ENCODE measurements around the gene NRG2. TPM values are rescaled to one million over a fixed set of nuclear protein-coding genes. Genes with fewer than 3 reads are reported as not detected.

NRG2 gene
- polyA plus RNA-seq, 1 of the 3 experiments (the other 2 are of a cell fraction): 3.7 TPM

- no peaks in the 10 kb centered on the region for H4K20me1 ChIP-seq (ENCODE audit: insufficient read depth)
- DNase-seq: peak; percentile 87
- no peak overlapping the region for H3K4me2 ChIP-seq
- H3K79me2 ChIP-seq (ENCODE audit: insufficient read depth): no peaks in the 10 kb centered on the region
- H3K36me3 ChIP-seq (replicated peaks in 1 of 2; ENCODE audit: control insufficient read depth in 1 of 2, insufficient read depth in 2 of 2, low read length in 1 of 2): no peaks in the 10 kb centered on the region
- H2AFZ ChIP-seq (ENCODE audit: low read depth): no peak overlapping the region
- ChIA-PET CTCF (interaction anchor here (0.6 to 9.6 kb wide), 19 partner anchors 9 to 221 kb away, joined by 3 to 79 read pairs (median 4); no protein-coding TSS in a partner anchor), POLR2A (interaction anchor here (0.6 to 1.4 kb wide), 4 partner anchors 9 to 46 kb away, joined by 3 to 4 read pairs (median 4); no protein-coding TSS in a partner anchor)
- no peaks in the 10 kb centered on the region for H3K9me2 ChIP-seq
- no peaks in the 10 kb centered on the region for H3F3A ChIP-seq (replicated peaks; ENCODE audit: insufficient read depth)
- no peak overlapping the region; a peak in 1 of 4 replicates for H3K4me3 ChIP-seq (ENCODE audit: low read depth in 2 of 2, low read length in 1 of 2)
- TF ChIP-seq ELF1 (IDR thresholded peaks at IDR 0.05) (no peak), FOXJ3 (CRISPR knock-in tag; IDR thresholded peaks at IDR 0.05) (peak; percentile 93), REST (IDR thresholded peaks at IDR 0.05; ENCODE audit: low read depth, low read length) (no peak), EP300 (IDR thresholded peaks at IDR 0.05; ENCODE audit: borderline replicate concordance in 1 of 2, low read depth in 1 of 2, low read length in 1 of 2) (peak in 1 of 2 experiments; percentile 96; a peak in 2 of 4 replicates), GATA2 (CRISPR knock-in tag; IDR thresholded peaks at IDR 0.05) (peak; percentile 75), RAD21 (IDR thresholded peaks at IDR 0.05; ENCODE audit: low read length) (peak; percentile 54), SMC3 (IDR thresholded peaks at IDR 0.05; ENCODE audit: low read depth, low read length) (peak; percentile 34; the same call in 1 of the 2 replicates), FOSL2 (IDR thresholded peaks at IDR 0.05; ENCODE audit: borderline replicate concordance, low read depth) (no peak), TCF12 (IDR thresholded peaks at IDR 0.05) (peak; percentile 75), PBX3 (IDR thresholded peaks at IDR 0.05) (peak; percentile 64; the same call in 1 of the 2 replicates), NFIC (IDR thresholded peaks at IDR 0.05; ENCODE audit: borderline replicate concordance) (0 out of 2 replicates have a peak, but pooled peaks have one; percentile 19), MXI1 (IDR thresholded peaks at IDR 0.05; ENCODE audit: low read depth, low read length) (peak; percentile 84; the same call in 1 of the 2 replicates), RCOR1 (IDR thresholded peaks at IDR 0.05; ENCODE audit: low read length) (peak; percentile 77), POLR2AphosphoS5 (IDR thresholded peaks at IDR 0.05; ENCODE audit: low read depth, low read length) (0 out of 2 replicates have a peak, but pooled peaks have one; percentile 26), CHD2 (IDR thresholded peaks at IDR 0.05; ENCODE audit: low read length, partially characterized antibody) (peak; percentile 55), NRF1 (IDR thresholded peaks at IDR 0.05; ENCODE audit: low read depth, low read length) (no peak)
- no peak overlapping the region for H3K9ac ChIP-seq
- H3K4me1 ChIP-seq (ENCODE audit: control insufficient read depth in 1 of 2, insufficient read depth in 2 of 2, low read depth in 1 of 2, low read length in 1 of 2): peaks cover 0 to 71% of the 10 kb centered on the region in 2 experiments; a peak in 2 of 4 replicates
- no peaks in the 10 kb centered on the region for H3K27me3 ChIP-seq (ENCODE audit: insufficient read depth)
- 29% methylated on average over 6 of the region's 9 CpGs for WGBS (ENCODE audit: low lambda C conversion rate)
- peak overlapping the region in 1 of 2 experiments; percentile 97; a peak in 2 of 4 replicates for H3K27ac ChIP-seq (ENCODE audit: low read depth in 2 of 2, low read length in 1 of 2)
- no peaks in the 10 kb centered on the region for H3K9me3 ChIP-seq
Observed at GRCh38 chr5:139893873-139894272, 149.2 kb downstream of the NRG2 start.
